Pancreas (tissue), 10 donors: ENCODE results near the gene BGN. TPM values are rescaled to one million over a fixed set of nuclear protein-coding genes. Genes with fewer than 3 reads are reported as not detected.

ENCODE experiments used
- ATAC-seq, 4 donors: fragments of 200-7000 bp; cut with Tn5 transposase; one replicate each; pipeline versions ENCODE4 v1.8.0 to v1.9.1; 2020; ENCODE audit warnings: mild to moderate bottlenecking in 4 of 4, moderate library complexity in 4 of 4
- DNase-seq, 6 donors: peaks; one replicate each; pipeline ENCODE4 v3.0.0-alpha.2; 2020
- FAIRE-seq: peaks from 2 replicates; lab custom pipeline; 2012; peaks lifted over from hg19 to GRCh38; lab: Jason Lieb, UNC
- H3K27ac ChIP-seq, 4 donors: fragments of 200-600 bp; sonication (generic); 1 replicate in 3 of 4; 2 replicates in 1 of 4; pipeline versions ENCODE4 v1.5.0 to v1.8.0; 2020
- H3K27me3 ChIP-seq, 4 donors: fragments of 200-600 bp; one replicate each; pipeline ENCODE4 v1.8.0; 2021
- H3K36me3 ChIP-seq, 3 donors: fragments of 200-600 bp; sonication (generic) in 1 of 3; one replicate each; pipeline versions ENCODE4 v1.5.0 to v1.8.0; 2020 to 2021
- H3K4me1 ChIP-seq, 3 donors: fragments of 200-600 bp; one replicate each; pipeline ENCODE4 v1.8.0; 2021
- H3K4me3 ChIP-seq, 4 donors: fragments of 200-600 bp; sonication (generic) in 2 of 4; one replicate each; pipeline versions ENCODE4 v1.5.0 to v1.8.0; 2020 to 2021
- H3K9me3 ChIP-seq, 4 donors: fragments of 200-600 bp; one replicate each; pipeline ENCODE4 v1.8.0; 2021
- CTCF ChIP-seq, 4 donors: fragments of 200-600 bp; sonication (generic) in 3 of 4; IDR thresholded peaks; one replicate each; pipeline versions ENCODE4 v1.5.0 to v1.8.0; 2021; ENCODE audit warnings: antibody characterized with exemption in 4 of 4
- WGBS, 2 donors: extraction: QIAGEN DNeasy Blood & Tissue Kit; methylation state at CpG; one replicate each; pipeline ENCODE4 v1.1.7; 2013; 5-methylcytosine and 5-hydroxymethylcytosine counted together
- intact Hi-C, 3 donors: fragments of 100-400 bp; cut with DNase I; formaldehyde crosslinking; loops; one replicate each; pipeline versions ENCODE4 v1.11.1 to v1.14.2; 2022
- polyA plus RNA-seq, 2 donors: library from polyadenylated mRNA; stranded (reverse); fragments of 200-250 nt; gene quantifications; one replicate each; pipeline ENCODE4 v1.2.3, GENCODE V29; 2013
- total RNA-seq, 6 donors: library from RNA; stranded (reverse); fragmentation: NEBNext Ultra II Directional in 4 of 6; extraction: Animal tissue kit (Norgen Biotek cat#: 25700) in 4 of 6; gene quantifications; one replicate each; pipeline versions ENCODE4 v1.2.1 to v1.2.4, GENCODE V29; 2021 to 2023
- donor health status: healthy with polysubstance abuse.
- donor health status: DM: no; HTN: no; CAD: no; lungs with moderate emphysema.
- donor health status: DM: no; HTN: no; CAD: no.
- donor health status: control.
- donor health status: control.
- donor health status: Bipolar disorder and iron deficiency.
- donor health status: DM: yes; HTN: yes; CAD: no.
- donor health status: DM: no; HTN: no; CAD: no.
- donor health status: DM: no; HTN: no; CAD: no.
- donor health status: DM: yes; HTN: yes; CAD: no.

BGN gene
- total and polyA plus RNA-seq, 8 donors = 4.0 to 113 (median 20.4) TPM

GRCh38 chrX:153539979-153540358 is 45.2 kb downstream of the BGN start:
- 60 to 72% methylated on average over 9 of the region's 9 CpGs for WGBS, 2 donors
- ATAC-seq (no peak), FAIRE-seq (no peak), DNase-seq (no peak)
- Histone ChIP-seq H3K27me3 (peaks cover 0 to 3% (median 0%) of the 10 kb centered on the region in 4 donors), H3K36me3 (no peaks in the 10 kb centered on the region), H3K27ac (no peak overlapping the region), H3K9me3 (no peaks in the 10 kb centered on the region), H3K4me1 (no peaks in the 10 kb centered on the region), H3K4me3 (no peak overlapping the region)
- intact Hi-C loops = no loop called here
- TF ChIP-seq CTCF (IDR thresholded peaks at IDR 0.05) = no peak

GRCh38 chrX:153544727-153545126 is 49.9 kb downstream of the BGN start:
- H3K4me1 ChIP-seq = no peaks in the 10 kb centered on the region
- no peak overlapping the region for H3K27ac ChIP-seq
- no peaks in the 10 kb centered on the region for H3K36me3 ChIP-seq
- H3K27me3 ChIP-seq = peaks cover 0 to 4% (median 0%) of the 10 kb centered on the region in 4 donors
- H3K4me3 ChIP-seq = no peak overlapping the region
- ATAC-seq (no peak), FAIRE-seq (no peak), DNase-seq (no peak)
- 61 to 64% methylated on average over 8 of the region's 8 CpGs for WGBS, 2 donors
- intact Hi-C loops = no loop called here
- TF ChIP-seq CTCF (IDR thresholded peaks at IDR 0.05) = no peak
- no peaks in the 10 kb centered on the region for H3K9me3 ChIP-seq

GRCh38 chrX:153546386-153546785 is 51.6 kb downstream of the BGN start:
- FAIRE-seq (no peak), DNase-seq (no peak), ATAC-seq (no peak)
- H3K9me3 ChIP-seq = no peaks in the 10 kb centered on the region
- no peak overlapping the region for H3K27ac ChIP-seq
- no peak for TF ChIP-seq CTCF (IDR thresholded peaks at IDR 0.05)
- no peaks in the 10 kb centered on the region for H3K4me1 ChIP-seq
- whole genome bisulfite sequencing, 2 donors = 74 to 83% methylated on average over 9 to 11 of the region's 11 CpGs
- no peaks in the 10 kb centered on the region for H3K36me3 ChIP-seq
- peaks cover 0 to 4% (median 0%) of the 10 kb centered on the region in 4 donors for H3K27me3 ChIP-seq
- intact Hi-C loops = no loop called here
- H3K4me3 ChIP-seq = no peak overlapping the region

GRCh38 chrX:153547195-153547594 is 52.4 kb downstream of the BGN start:
- Histone ChIP-seq H3K27me3 (peaks cover 0 to 4% (median 0%) of the 10 kb centered on the region in 4 donors), H3K4me3 (no peak overlapping the region), H3K4me1 (no peaks in the 10 kb centered on the region), H3K36me3 (no peaks in the 10 kb centered on the region), H3K9me3 (no peaks in the 10 kb centered on the region), H3K27ac (no peak overlapping the region)
- intact Hi-C loops = no loop called here
- FAIRE-seq (no peak), ATAC-seq (no peak), DNase-seq (no peak)
- no peak for TF ChIP-seq CTCF (IDR thresholded peaks at IDR 0.05)
- WGBS, 2 donors = 56 to 73% methylated on average over 6 to 7 of the region's 7 CpGs

- no peak for TF ChIP-seq CTCF (IDR thresholded peaks at IDR 0.05)
These were observed 54.5 kb downstream of the BGN start for GRCh38 chrX:153549231-153549630.

More at GRCh38 chrX:153549231-153549630, 54.5 kb downstream of the BGN start:
- intact Hi-C loops = no loop called here
- ATAC-seq (no peak), DNase-seq (no peak), FAIRE-seq (no peak)
- H3K9me3 ChIP-seq = no peaks in the 10 kb centered on the region
- H3K4me1 ChIP-seq = no peaks in the 10 kb centered on the region
- peaks cover 0 to 4% (median 0%) of the 10 kb centered on the region in 4 donors for H3K27me3 ChIP-seq
- H3K4me3 ChIP-seq = no peak overlapping the region
- H3K36me3 ChIP-seq = no peaks in the 10 kb centered on the region
- no peak overlapping the region for H3K27ac ChIP-seq
- 70 to 79% methylated on average over 17 of the region's 17 CpGs for WGBS, 2 donors
